Measurements from ENCODE around the gene TMEM244. TPM values are rescaled to one million over a fixed set of nuclear protein-coding genes. Genes with fewer than 3 reads are reported as not detected.

The TMEM244 gene
- total and polyA plus RNA-seq, 2 of the 13 experiments (the other 11 are each of a cell fraction or from before 2014, with no cell fraction given), result not detected

DNA sequence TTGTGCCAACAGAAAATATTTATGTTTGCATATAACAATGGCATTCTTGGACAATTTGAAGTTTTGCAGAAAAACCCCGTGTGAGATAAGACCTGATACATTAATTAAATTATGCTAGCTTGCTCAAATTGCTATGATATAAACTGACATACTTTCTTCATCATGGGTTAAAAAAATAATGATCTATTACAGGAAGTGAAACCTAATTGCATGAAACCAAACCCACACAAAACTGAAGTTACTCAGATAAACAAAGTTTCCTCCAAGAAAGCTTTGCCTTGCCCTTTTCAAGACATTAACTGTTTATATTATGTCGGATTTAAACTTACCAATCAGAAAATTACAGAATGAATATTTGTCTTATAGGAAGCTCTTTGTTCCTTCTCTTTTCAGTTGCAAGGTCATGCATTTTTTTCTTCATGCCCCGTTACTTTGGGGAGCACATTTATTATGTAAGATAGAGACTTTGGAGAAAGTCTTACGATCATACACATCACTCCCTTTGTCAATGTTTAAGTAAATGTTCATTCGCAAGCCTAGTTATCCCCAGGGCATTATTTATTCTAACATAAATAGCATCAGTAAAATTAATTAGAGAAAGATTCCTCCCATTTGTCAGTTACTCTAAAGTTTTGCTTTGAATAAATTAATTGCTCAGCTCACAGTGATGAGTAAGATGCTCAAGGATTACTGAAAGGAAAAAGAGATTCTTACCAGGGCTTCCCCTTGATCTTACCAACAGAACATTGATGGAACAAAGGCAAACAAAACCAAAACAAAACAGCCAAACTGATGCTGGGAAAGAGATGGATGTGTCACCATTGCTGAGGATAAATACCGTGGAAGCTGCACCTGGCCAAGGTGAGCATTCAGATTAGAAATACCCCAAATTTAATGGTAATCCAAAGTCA, 14.8 kb upstream of the TMEM244 start:
- no peak overlapping the region for H3K27ac ChIP-seq (ENCODE audit: extremely low read length, insufficient read depth, low read length)
- FAIRE-seq, result no peak
- no peaks in the 10 kb centered on the region for H3K4me1 ChIP-seq (ENCODE audit: insufficient read depth, low read length)
- no peaks in the 10 kb centered on the region for H4K20me1 ChIP-seq (ENCODE audit: insufficient read depth, low read length)
- 16% methylated on average over 6 of the region's 6 CpGs for WGBS (ENCODE audit: low lambda C conversion rate)
- no peak overlapping the region for H3K4me3 ChIP-seq (replicated peaks in 1 of 3; ENCODE audit: insufficient read depth in 1 of 3, low read depth in 2 of 3, low read length in 3 of 3)
- H3K79me2 ChIP-seq (ENCODE audit: insufficient read depth, low read length), result no peaks in the 10 kb centered on the region
- H2AFZ ChIP-seq (ENCODE audit: low read length), result no peak overlapping the region
- ChIA-PET CTCF (ENCODE audit: low intra/inter-chr PET ratio, low total read pairs) (no interaction called here), POLR2A (no interaction called here)
- no peak for ATAC-seq
- no peaks in the 10 kb centered on the region for H3K36me3 ChIP-seq (replicated peaks in 1 of 2; ENCODE audit: control insufficient read depth in 1 of 2, insufficient read depth in 2 of 2, low read length in 2 of 2)
- no peak overlapping the region for H3K9ac ChIP-seq (ENCODE audit: insufficient read depth, low read depth, low read length)
- H3K27me3 ChIP-seq (ENCODE audit: control insufficient read depth in 1 of 2, insufficient read depth in 2 of 2, low read length in 2 of 2), result peaks cover 0 to 3% of the 10 kb centered on the region in 2 experiments; a peak in 1 of 5 replicates
- no TSS peak for BruUV-seq (replicated peaks)
- H3K4me2 ChIP-seq (ENCODE audit: low read depth, low read length), result no peak overlapping the region
- intact Hi-C loops (cut with micrococcal nuclease; ENCODE audit: unreplicated experiment), result no loop called here
- in situ Hi-C loops (cut with HindIII; ENCODE audit: extremely low pct_ligation_motif_present, low pct_unique_long_range_greater_than_20kb), result no loop called here
- H3K9me3 ChIP-seq (ENCODE audit: low read length), result no peaks in the 10 kb centered on the region
- no peak for DNase-seq (ENCODE audit: low spot score)
- TF ChIP-seq MBNL3 (CRISPR knock-in tag; conservative IDR thresholded peaks at IDR 0.05) (no peak), NR2C2 (CRISPR knock-in tag; IDR thresholded peaks at IDR 0.05; ENCODE audit: borderline replicate concordance) (no peak), FOXJ3 (CRISPR knock-in tag; IDR thresholded peaks at IDR 0.05; ENCODE audit: borderline replicate concordance) (no peak), ATF1 (CRISPR knock-in tag; IDR thresholded peaks at IDR 0.05) (no peak), MAFF (IDR thresholded peaks at IDR 0.05; ENCODE audit: low read depth, low read length) (no peak), ZNF24 (IDR thresholded peaks at IDR 0.05) (no peak), GLI4 (CRISPR knock-in tag; IDR thresholded peaks at IDR 0.05; ENCODE audit: borderline replicate concordance) (no peak), ZNF780A (CRISPR knock-in tag; IDR thresholded peaks at IDR 0.05) (no peak), SRSF4 (IDR thresholded peaks at IDR 0.05; ENCODE audit: low read depth, low read length, poor library complexity, severe bottlenecking) (no peak), EZH2 (conservative IDR thresholded peaks at IDR 0.05; ENCODE audit: low read depth, low read length) (no peak), SATB2 (CRISPR knock-in tag; IDR thresholded peaks at IDR 0.05) (no peak), THAP11 (CRISPR knock-in tag; IDR thresholded peaks at IDR 0.05) (no peak), SRF (IDR thresholded peaks at IDR 0.05; ENCODE audit: low read depth, low read length) (no peak), MIER3 (CRISPR knock-in tag; IDR thresholded peaks at IDR 0.05; ENCODE audit: borderline replicate concordance) (no peak)
- TF ChIP-seq, protein P1, sequence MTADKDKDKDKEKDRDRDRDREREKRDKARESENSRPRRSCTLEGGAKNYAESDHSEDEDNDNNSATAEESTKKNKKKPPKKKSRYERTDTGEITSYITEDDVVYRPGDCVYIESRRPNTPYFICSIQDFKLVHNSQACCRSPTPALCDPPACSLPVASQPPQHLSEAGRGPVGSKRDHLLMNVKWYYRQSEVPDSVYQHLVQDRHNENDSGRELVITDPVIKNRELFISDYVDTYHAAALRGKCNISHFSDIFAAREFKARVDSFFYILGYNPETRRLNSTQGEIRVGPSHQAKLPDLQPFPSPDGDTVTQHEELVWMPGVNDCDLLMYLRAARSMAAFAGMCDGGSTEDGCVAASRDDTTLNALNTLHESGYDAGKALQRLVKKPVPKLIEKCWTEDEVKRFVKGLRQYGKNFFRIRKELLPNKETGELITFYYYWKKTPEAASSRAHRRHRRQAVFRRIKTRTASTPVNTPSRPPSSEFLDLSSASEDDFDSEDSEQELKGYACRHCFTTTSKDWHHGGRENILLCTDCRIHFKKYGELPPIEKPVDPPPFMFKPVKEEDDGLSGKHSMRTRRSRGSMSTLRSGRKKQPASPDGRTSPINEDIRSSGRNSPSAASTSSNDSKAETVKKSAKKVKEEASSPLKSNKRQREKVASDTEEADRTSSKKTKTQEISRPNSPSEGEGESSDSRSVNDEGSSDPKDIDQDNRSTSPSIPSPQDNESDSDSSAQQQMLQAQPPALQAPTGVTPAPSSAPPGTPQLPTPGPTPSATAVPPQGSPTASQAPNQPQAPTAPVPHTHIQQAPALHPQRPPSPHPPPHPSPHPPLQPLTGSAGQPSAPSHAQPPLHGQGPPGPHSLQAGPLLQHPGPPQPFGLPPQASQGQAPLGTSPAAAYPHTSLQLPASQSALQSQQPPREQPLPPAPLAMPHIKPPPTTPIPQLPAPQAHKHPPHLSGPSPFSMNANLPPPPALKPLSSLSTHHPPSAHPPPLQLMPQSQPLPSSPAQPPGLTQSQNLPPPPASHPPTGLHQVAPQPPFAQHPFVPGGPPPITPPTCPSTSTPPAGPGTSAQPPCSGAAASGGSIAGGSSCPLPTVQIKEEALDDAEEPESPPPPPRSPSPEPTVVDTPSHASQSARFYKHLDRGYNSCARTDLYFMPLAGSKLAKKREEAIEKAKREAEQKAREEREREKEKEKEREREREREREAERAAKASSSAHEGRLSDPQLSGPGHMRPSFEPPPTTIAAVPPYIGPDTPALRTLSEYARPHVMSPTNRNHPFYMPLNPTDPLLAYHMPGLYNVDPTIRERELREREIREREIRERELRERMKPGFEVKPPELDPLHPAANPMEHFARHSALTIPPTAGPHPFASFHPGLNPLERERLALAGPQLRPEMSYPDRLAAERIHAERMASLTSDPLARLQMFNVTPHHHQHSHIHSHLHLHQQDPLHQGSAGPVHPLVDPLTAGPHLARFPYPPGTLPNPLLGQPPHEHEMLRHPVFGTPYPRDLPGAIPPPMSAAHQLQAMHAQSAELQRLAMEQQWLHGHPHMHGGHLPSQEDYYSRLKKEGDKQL (CRISPR knock-in tag; IDR thresholded peaks at IDR 0.05; ENCODE audit: low read depth), result no peak
- TF ChIP-seq, protein P2, sequence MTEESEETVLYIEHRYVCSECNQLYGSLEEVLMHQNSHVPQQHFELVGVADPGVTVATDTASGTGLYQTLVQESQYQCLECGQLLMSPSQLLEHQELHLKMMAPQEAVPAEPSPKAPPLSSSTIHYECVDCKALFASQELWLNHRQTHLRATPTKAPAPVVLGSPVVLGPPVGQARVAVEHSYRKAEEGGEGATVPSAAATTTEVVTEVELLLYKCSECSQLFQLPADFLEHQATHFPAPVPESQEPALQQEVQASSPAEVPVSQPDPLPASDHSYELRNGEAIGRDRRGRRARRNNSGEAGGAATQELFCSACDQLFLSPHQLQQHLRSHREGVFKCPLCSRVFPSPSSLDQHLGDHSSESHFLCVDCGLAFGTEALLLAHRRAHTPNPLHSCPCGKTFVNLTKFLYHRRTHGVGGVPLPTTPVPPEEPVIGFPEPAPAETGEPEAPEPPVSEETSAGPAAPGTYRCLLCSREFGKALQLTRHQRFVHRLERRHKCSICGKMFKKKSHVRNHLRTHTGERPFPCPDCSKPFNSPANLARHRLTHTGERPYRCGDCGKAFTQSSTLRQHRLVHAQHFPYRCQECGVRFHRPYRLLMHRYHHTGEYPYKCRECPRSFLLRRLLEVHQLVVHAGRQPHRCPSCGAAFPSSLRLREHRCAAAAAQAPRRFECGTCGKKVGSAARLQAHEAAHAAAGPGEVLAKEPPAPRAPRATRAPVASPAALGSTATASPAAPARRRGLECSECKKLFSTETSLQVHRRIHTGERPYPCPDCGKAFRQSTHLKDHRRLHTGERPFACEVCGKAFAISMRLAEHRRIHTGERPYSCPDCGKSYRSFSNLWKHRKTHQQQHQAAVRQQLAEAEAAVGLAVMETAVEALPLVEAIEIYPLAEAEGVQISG (CRISPR knock-in tag; IDR thresholded peaks at IDR 0.05), result no peak
- TF ChIP-seq, protein P3, sequence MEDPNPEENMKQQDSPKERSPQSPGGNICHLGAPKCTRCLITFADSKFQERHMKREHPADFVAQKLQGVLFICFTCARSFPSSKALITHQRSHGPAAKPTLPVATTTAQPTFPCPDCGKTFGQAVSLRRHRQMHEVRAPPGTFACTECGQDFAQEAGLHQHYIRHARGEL (CRISPR knock-in tag; IDR thresholded peaks at IDR 0.05), result no peak
